ENCODE measurements around the gene EXD1.

- TF ChIP-seq CTCF (conservative IDR thresholded peaks at IDR 0.05): no peak
- TF ChIP-seq EZH2 (IDR thresholded peaks at IDR 0.05; ENCODE audit: low read depth): no peak
Measured at GRCh38 chr15:41161736-41162135, 68.8 kb downstream of the EXD1 start.

Measured in PC-9 (cell line).